Aorta (tissue), 5 donors: ENCODE results near the gene PTCH1. TPM values are rescaled to one million over a fixed set of nuclear protein-coding genes. Genes with fewer than 3 reads are reported as not detected.

Source experiments
- ATAC-seq: fragments of 200-7000 bp; cut with Tn5 transposase; one replicate; pipeline ENCODE4 v1.9.1; 2022; ENCODE audit warnings: moderate library complexity; ENCODE audit not compliant: low FRiP score
- DNase-seq, 2 donors: peaks; one replicate each; pipeline ENCODE4 v3.0.0-alpha.2; 2020
- H3K27ac ChIP-seq, 2 donors: one replicate each; pipeline ENCODE4 v1.5.1; 2013; ENCODE audit warnings: low read length in 2 of 2, mild to moderate bottlenecking in 2 of 2, moderate library complexity in 2 of 2, control low read depth in 1 of 2, inconsistent platforms in 1 of 2, low read depth in 1 of 2
- H3K27me3 ChIP-seq, 2 donors: one replicate each; pipeline ENCODE4 v1.6.1; 2013; ENCODE audit warnings: control low read depth in 1 of 2, low read length in 1 of 2, mild to moderate bottlenecking in 1 of 2, moderate library complexity in 1 of 2; ENCODE audit not compliant: insufficient read depth in 2 of 2, control insufficient read depth in 1 of 2
- H3K36me3 ChIP-seq, 2 donors: one replicate each; pipeline ENCODE4 v1.6.1; 2013; ENCODE audit warnings: control low read depth in 1 of 2, low read length in 1 of 2, mild to moderate bottlenecking in 1 of 2; ENCODE audit not compliant: insufficient read depth in 2 of 2, control insufficient read depth in 1 of 2
- H3K4me1 ChIP-seq, 2 donors: one replicate each; pipeline ENCODE4 v1.6.1; 2013; ENCODE audit warnings: low read length in 2 of 2, control low read depth in 1 of 2, mild to moderate bottlenecking in 1 of 2, moderate library complexity in 1 of 2; ENCODE audit not compliant: insufficient read depth in 2 of 2, control insufficient read depth in 1 of 2
- H3K4me3 ChIP-seq, 2 donors: one replicate each; pipeline ENCODE4 v1.5.1; 2013; ENCODE audit warnings: low read length in 2 of 2, control low read depth in 1 of 2, mild to moderate bottlenecking in 1 of 2
- H3K9me3 ChIP-seq: one replicate; pipeline ENCODE4 v1.6.1; 2013; ENCODE audit warnings: mild to moderate bottlenecking, low read length; ENCODE audit not compliant: control insufficient read depth
- WGBS, 2 donors: extraction: QIAGEN DNeasy Blood & Tissue Kit; methylation state at CpG; one replicate each; pipeline ENCODE4 v1.1.7; 2013; 5-methylcytosine and 5-hydroxymethylcytosine counted together
- intact Hi-C, 2 donors: fragments of 100-400 bp; cut with DNase I; formaldehyde crosslinking; loops; one replicate each; pipeline versions ENCODE4 v1.14.2 to v1.15.0; 2022
- polyA plus RNA-seq, 2 donors: library from polyadenylated mRNA; stranded (reverse); fragments of 200-250 nt; gene quantifications; one replicate each; pipeline ENCODE4 v1.2.3, GENCODE V29; 2013
- total RNA-seq, 2 donors: library from RNA; stranded (reverse); fragmentation: NEBNext Ultra II Directional; extraction: Animal tissue kit (Norgen Biotek cat#: 25700); gene quantifications; one replicate each; pipeline ENCODE4 v1.2.1, GENCODE V29; 2021
- donor health status: healthy with polysubstance abuse.
- donor health status: Bipolar disorder and iron deficiency.
- donor health status: DM: no; HTN: no; CAD: no.
- donor health status: DM: no; HTN: no; CAD: no.
- donor health status: DM: yes; HTN: yes; CAD: no.

PTCH1 gene
- total and polyA plus RNA-seq, 4 donors: 5.1 to 36.0 (median 10.0) TPM

DNA sequence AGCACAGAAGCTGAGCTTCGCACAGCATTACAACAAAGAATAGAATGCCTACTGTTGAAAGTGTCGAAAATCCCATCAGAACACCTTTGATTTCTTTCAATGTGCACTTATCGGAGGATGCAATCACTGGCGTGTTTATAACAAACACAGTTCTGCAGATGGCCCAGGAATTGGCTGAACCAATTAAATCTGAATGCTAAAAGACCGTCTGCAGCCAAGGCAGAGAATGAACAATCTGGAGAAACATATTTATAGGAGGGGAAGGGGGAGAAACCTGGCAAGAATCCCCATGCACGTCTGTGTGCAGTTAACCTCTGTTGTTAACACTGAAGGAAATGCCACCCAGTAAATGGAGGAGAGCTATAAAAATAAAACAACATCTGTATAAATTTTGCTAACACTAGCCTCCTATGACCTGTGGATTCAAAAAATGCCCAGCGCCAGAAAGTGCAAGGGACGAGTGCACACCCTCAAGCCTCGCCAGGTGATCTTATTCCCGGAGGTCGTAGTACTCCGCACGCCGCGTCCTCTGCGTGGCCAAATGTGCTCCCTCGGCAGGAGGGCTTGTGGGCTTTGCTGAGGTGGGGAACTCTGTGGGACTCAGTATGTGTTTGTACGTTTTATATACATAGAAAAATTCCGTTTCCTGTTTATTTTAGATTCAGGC is 56.8 kb downstream of the PTCH1 start:
- ATAC-seq (no peak), DNase-seq (no peak)
- no peak overlapping the region for H3K27ac ChIP-seq
- peaks cover 4 to 5% of the 10 kb centered on the region in 2 donors for H3K36me3 ChIP-seq
- H3K27me3 ChIP-seq: no peaks in the 10 kb centered on the region
- 93% methylated on average over 19 of the region's 19 CpGs for WGBS, 2 donors
- intact Hi-C loops: no loop called here
- H3K9me3 ChIP-seq: no peaks in the 10 kb centered on the region
- H3K4me1 ChIP-seq: no peaks in the 10 kb centered on the region
- no peak overlapping the region for H3K4me3 ChIP-seq

- no peak for ATAC-seq
- Histone ChIP-seq H3K36me3 (peaks cover 4 to 6% of the 10 kb centered on the region in 2 donors), H3K4me3 (no peak overlapping the region), H3K9me3 (no peaks in the 10 kb centered on the region), H3K4me1 (no peaks in the 10 kb centered on the region), H3K27me3 (no peaks in the 10 kb centered on the region), H3K27ac (no peak overlapping the region)
- intact Hi-C loops: no loop called here
- 77 to 79% methylated on average over 13 of the region's 13 CpGs for WGBS, 2 donors
- DNase-seq: no peak
Observed at GRCh38 chr9:95459178-95459577, 57.6 kb downstream of the PTCH1 start.

DNA sequence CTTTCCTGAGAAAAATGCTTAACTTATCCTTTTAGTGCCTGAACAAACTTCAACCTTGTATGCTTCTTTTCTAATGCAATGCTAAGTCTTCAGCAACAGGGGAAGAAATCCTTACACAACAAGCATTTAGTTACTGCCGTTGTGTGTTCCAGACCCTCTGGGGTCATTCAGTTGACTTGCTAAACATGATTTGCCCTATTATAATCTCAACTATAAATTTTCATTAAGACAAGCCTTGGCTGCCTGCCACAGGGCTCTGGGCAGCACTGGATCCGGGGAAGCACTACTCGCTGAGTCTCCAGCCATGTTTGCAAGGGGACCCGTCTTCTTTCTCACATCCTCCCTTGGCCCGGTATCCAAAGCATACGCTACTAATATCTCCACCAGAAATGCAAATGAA is 58.1 kb downstream of the PTCH1 start:
- ATAC-seq: no peak
- intact Hi-C loops: no loop called here
- no peak for DNase-seq
- Histone ChIP-seq H3K4me1 (no peaks in the 10 kb centered on the region), H3K36me3 (peaks cover 4 to 6% of the 10 kb centered on the region in 2 donors), H3K27me3 (no peaks in the 10 kb centered on the region), H3K4me3 (no peak overlapping the region), H3K9me3 (no peaks in the 10 kb centered on the region), H3K27ac (no peak overlapping the region)
- WGBS, 2 donors: 28 to 38% methylated on average over 6 of the region's 6 CpGs

DNA sequence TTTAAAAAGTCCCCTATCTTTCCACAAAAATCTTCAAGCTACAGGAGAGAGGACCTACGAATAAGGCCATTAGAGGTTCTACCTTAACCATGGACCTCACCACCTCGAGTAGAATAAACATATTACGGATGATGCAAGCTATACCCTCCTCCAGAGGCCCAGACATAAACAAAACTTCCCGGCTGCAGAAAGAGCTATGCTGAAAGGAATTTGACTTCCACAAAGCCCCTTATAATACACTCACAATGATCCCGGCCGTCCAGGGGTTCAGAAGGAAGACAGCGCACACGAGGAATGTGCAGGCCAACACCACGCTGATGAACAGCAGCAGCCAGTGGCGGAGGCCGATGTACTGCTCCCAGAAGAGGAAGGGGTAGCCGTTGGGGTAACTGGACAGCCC is 59.0 kb downstream of the PTCH1 start:
- intact Hi-C loops: no loop called here
- Histone ChIP-seq H3K9me3 (no peaks in the 10 kb centered on the region), H3K27me3 (no peaks in the 10 kb centered on the region), H3K36me3 (peaks cover 4 to 6% of the 10 kb centered on the region in 2 donors), H3K27ac (no peak overlapping the region), H3K4me3 (no peak overlapping the region), H3K4me1 (no peaks in the 10 kb centered on the region)
- ATAC-seq (no peak), DNase-seq (no peak)
- WGBS, 2 donors: 66 to 79% methylated on average over 12 of the region's 12 CpGs

- H3K27ac ChIP-seq: no peak overlapping the region
- peaks cover 4 to 6% of the 10 kb centered on the region in 2 donors for H3K36me3 ChIP-seq
- no peaks in the 10 kb centered on the region for H3K4me1 ChIP-seq
- H3K4me3 ChIP-seq: no peak overlapping the region
- ATAC-seq (no peak), DNase-seq (no peak)
- H3K27me3 ChIP-seq: no peaks in the 10 kb centered on the region
- intact Hi-C loops: no loop called here
- WGBS, 2 donors: 90 to 95% methylated on average over 9 of the region's 9 CpGs
- H3K9me3 ChIP-seq: no peaks in the 10 kb centered on the region
Observed at GRCh38 chr9:95455714-95456113, 61.1 kb downstream of the PTCH1 start.

GRCh38 chr9:95452176-95452575 is 64.6 kb downstream of the PTCH1 start:
- Histone ChIP-seq H3K4me1 (no peaks in the 10 kb centered on the region), H3K27ac (no peak overlapping the region), H3K36me3 (peaks cover 3 to 4% of the 10 kb centered on the region in 2 donors), H3K9me3 (no peaks in the 10 kb centered on the region), H3K4me3 (no peak overlapping the region), H3K27me3 (no peaks in the 10 kb centered on the region)
- DNase-seq (no peak), ATAC-seq (no peak)
- 95 to 98% methylated on average over 4 of the region's 4 CpGs for WGBS, 2 donors
- intact Hi-C loops: no loop called here

GRCh38 chr9:95451065-95451426 is 65.7 kb downstream of the PTCH1 start:
- no peaks in the 10 kb centered on the region for H3K9me3 ChIP-seq
- ATAC-seq: no peak
- intact Hi-C loops: no loop called here
- H3K4me1 ChIP-seq: no peaks in the 10 kb centered on the region
- H3K4me3 ChIP-seq: no peak overlapping the region
- WGBS, 2 donors: 95% methylated on average over 2 of the region's 2 CpGs
- no peak for DNase-seq
- no peak overlapping the region for H3K27ac ChIP-seq
- H3K27me3 ChIP-seq: no peaks in the 10 kb centered on the region
- peaks cover 4 to 6% of the 10 kb centered on the region in 2 donors for H3K36me3 ChIP-seq

GRCh38 chr9:95450171-95451064 is 66.4 kb downstream of the PTCH1 start:
- ATAC-seq: no peak
- no peak overlapping the region for H3K4me3 ChIP-seq
- no peak for DNase-seq
- no peaks in the 10 kb centered on the region for H3K9me3 ChIP-seq
- no peak overlapping the region for H3K27ac ChIP-seq
- WGBS, 2 donors: 80 to 82% methylated on average over 11 of the region's 11 CpGs
- H3K4me1 ChIP-seq: no peaks in the 10 kb centered on the region
- no peaks in the 10 kb centered on the region for H3K27me3 ChIP-seq
- intact Hi-C loops: no loop called here
- peaks cover 0 to 4% of the 10 kb centered on the region in 2 donors for H3K36me3 ChIP-seq

GRCh38 chr9:95449016-95449415 is 67.8 kb downstream of the PTCH1 start:
- H3K27ac ChIP-seq: no peak overlapping the region
- no peaks in the 10 kb centered on the region for H3K9me3 ChIP-seq
- intact Hi-C loops: no loop called here
- WGBS, 2 donors: 92% methylated on average over 22 of the region's 22 CpGs
- ATAC-seq (no peak), DNase-seq (no peak)
- H3K27me3 ChIP-seq: no peaks in the 10 kb centered on the region
- H3K4me1 ChIP-seq: no peaks in the 10 kb centered on the region
- no peak overlapping the region for H3K4me3 ChIP-seq
- H3K36me3 ChIP-seq: peaks cover 0 to 2% of the 10 kb centered on the region in 2 donors
